Left lung (tissue), 10 donors: Measurements from ENCODE around the gene ZC3H18. TPM values are rescaled to one million over a fixed set of nuclear protein-coding genes. Genes with fewer than 3 reads are reported as not detected.

Experiments used
- ATAC-seq: fragments of 200-7000 bp; cut with Tn5 transposase; one replicate; pipeline ENCODE4 v1.9.1; 2020; ENCODE audit warnings: moderate library complexity
- DNase-seq, 4 donors: peaks; one replicate each; pipeline ENCODE4 v3.0.0-alpha.2; 2013 to 2020
- H3K27ac ChIP-seq, 2 donors: fragments of 200-600 bp; sonication (generic) in 1 of 2; one replicate each; pipeline versions ENCODE4 v1.5.0 to v1.8.0; 2020 to 2021
- H3K27me3 ChIP-seq, 2 donors: fragments of 200-600 bp; sonication (generic) in 1 of 2; one replicate each; pipeline versions ENCODE4 v1.5.0 to v1.8.0; 2020 to 2021
- H3K36me3 ChIP-seq, 2 donors: fragments of 200-600 bp; sonication (generic) in 1 of 2; one replicate each; pipeline versions ENCODE4 v1.5.0 to v1.8.0; 2020 to 2021
- H3K4me1 ChIP-seq, 2 donors: fragments of 200-600 bp; one replicate each; pipeline ENCODE4 v1.8.0; 2021
- H3K4me3 ChIP-seq, 2 donors: fragments of 200-600 bp; sonication (generic) in 1 of 2; one replicate each; pipeline versions ENCODE4 v1.5.0 to v1.8.0; 2020 to 2021; ENCODE audit warnings: mild to moderate bottlenecking in 1 of 2
- H3K9me3 ChIP-seq, 2 donors: fragments of 200-600 bp; sonication (generic) in 1 of 2; one replicate each; pipeline versions ENCODE4 v1.5.0 to v1.8.0; 2020 to 2021
- intact Hi-C, 2 donors: fragments of 100-400 bp; cut with DNase I; formaldehyde crosslinking; loops; one replicate each; pipeline versions ENCODE4 v1.11.2 to v1.14.2; 2022
- polyA plus RNA-seq, 6 donors: library from polyadenylated mRNA; unstranded; fragments of 120-200 nt; gene quantifications; one replicate each; pipeline ENCODE4 v1.2.1, GENCODE V29; 2013; ENCODE audit not compliant: insufficient read length in 6 of 6
- total RNA-seq, 2 donors: library from RNA; stranded (reverse); fragmentation: NEBNext Ultra II Directional; extraction: Animal tissue kit (Norgen Biotek cat#: 25700); gene quantifications; one replicate each; pipeline ENCODE4 v1.2.1, GENCODE V29; 2021
- TF ChIP-seq, protein P1 (sequence below), 2 donors: fragments of 200-600 bp; sonication (generic) in 1 of 2; IDR thresholded peaks; one replicate each; pipeline versions ENCODE4 v1.5.0 to v1.8.0; 2021; ENCODE audit warnings: antibody characterized with exemption in 2 of 2
- donor health status: DM: no; HTN: yes; CAD: no.
- donor health status: DM: no; HTN: no; CAD: no.

ZC3H18 gene
- total and polyA plus RNA-seq, 8 donors, result 33.8 to 53.1 (median 38.5) TPM

DNA sequence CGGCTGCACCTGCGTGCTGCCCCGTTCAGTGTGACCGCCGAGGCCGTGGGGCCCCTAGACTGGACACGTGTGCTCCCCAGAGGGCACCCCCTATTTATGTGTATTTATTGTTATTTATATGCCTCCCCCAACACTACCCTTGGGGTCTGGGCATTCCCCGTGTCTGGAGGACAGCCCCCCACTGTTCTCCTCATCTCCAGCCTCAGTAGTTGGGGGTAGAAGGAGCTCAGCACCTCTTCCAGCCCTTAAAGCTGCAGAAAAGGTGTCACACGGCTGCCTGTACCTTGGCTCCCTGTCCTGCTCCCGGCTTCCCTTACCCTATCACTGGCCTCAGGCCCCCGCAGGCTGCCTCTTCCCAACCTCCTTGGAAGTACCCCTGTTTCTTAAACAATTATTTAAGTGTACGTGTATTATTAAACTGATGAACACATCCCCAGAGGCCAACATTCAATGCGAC, 69.9 kb downstream of the ZC3H18 start:
- intact Hi-C loops, result no loop called here
- Histone ChIP-seq H3K4me1 (peaks cover 0 to 38% of the 10 kb centered on the region in 2 donors), H3K4me3 (no peak overlapping the region), H3K36me3 (peaks cover 0 to 28% of the 10 kb centered on the region in 2 donors), H3K9me3 (no peaks in the 10 kb centered on the region), H3K27me3 (peaks cover 31 to 61% of the 10 kb centered on the region in 2 donors), H3K27ac (no peak overlapping the region)
- no peak for ATAC-seq
- TF ChIP-seq, protein P1, sequence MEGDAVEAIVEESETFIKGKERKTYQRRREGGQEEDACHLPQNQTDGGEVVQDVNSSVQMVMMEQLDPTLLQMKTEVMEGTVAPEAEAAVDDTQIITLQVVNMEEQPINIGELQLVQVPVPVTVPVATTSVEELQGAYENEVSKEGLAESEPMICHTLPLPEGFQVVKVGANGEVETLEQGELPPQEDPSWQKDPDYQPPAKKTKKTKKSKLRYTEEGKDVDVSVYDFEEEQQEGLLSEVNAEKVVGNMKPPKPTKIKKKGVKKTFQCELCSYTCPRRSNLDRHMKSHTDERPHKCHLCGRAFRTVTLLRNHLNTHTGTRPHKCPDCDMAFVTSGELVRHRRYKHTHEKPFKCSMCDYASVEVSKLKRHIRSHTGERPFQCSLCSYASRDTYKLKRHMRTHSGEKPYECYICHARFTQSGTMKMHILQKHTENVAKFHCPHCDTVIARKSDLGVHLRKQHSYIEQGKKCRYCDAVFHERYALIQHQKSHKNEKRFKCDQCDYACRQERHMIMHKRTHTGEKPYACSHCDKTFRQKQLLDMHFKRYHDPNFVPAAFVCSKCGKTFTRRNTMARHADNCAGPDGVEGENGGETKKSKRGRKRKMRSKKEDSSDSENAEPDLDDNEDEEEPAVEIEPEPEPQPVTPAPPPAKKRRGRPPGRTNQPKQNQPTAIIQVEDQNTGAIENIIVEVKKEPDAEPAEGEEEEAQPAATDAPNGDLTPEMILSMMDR (IDR thresholded peaks at IDR 0.05), result no peak
- DNase-seq, result no peak

DNA sequence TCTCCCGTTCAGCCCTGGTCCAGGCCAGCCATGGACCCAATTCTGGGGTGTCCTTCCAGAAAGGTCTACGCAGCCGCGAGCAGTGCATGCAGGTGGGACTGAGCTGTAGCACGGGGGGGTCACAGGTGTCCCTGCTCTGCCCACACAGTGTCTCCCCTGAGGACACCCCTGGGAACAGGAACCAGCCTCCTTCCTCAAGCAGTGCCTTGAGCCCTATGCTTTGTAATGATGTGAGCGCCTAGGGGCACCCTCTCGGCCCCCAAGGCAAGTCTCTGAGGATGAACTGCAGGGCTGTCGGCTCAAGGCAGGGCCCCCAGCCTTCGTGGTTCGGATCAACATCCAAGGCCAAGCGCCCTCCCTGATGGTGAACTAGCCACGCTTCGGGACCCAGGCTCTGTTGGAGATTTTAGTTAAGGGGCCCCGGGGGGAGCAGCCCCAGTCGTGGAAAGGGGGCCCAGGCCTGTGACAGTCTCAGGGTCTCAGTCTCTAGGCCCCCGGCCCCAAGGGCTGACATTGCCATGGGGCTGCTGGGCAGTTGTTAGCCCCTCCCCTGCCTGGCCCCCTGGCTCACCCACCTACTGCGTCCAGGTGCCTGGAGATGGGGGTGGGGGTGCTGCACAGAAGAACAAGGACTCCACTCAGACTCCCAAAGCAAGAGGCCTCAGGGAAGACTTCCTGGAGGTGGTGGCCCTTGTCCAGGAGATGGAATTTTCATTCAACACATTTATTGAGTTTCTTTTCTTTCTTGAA, 70.5 kb downstream of the ZC3H18 start:
- TF ChIP-seq, protein P1 (IDR thresholded peaks at IDR 0.05), result no peak
- no peak overlapping the region for H3K4me3 ChIP-seq
- peaks cover 31 to 57% of the 10 kb centered on the region in 2 donors for H3K27me3 ChIP-seq
- peaks cover 0 to 34% of the 10 kb centered on the region in 2 donors for H3K36me3 ChIP-seq
- intact Hi-C loops, result no loop called here
- DNase-seq, result no peak
- peaks cover 0 to 32% of the 10 kb centered on the region in 2 donors for H3K4me1 ChIP-seq
- no peak overlapping the region for H3K27ac ChIP-seq
- ATAC-seq, result no peak
- H3K9me3 ChIP-seq, result no peaks in the 10 kb centered on the region

DNA sequence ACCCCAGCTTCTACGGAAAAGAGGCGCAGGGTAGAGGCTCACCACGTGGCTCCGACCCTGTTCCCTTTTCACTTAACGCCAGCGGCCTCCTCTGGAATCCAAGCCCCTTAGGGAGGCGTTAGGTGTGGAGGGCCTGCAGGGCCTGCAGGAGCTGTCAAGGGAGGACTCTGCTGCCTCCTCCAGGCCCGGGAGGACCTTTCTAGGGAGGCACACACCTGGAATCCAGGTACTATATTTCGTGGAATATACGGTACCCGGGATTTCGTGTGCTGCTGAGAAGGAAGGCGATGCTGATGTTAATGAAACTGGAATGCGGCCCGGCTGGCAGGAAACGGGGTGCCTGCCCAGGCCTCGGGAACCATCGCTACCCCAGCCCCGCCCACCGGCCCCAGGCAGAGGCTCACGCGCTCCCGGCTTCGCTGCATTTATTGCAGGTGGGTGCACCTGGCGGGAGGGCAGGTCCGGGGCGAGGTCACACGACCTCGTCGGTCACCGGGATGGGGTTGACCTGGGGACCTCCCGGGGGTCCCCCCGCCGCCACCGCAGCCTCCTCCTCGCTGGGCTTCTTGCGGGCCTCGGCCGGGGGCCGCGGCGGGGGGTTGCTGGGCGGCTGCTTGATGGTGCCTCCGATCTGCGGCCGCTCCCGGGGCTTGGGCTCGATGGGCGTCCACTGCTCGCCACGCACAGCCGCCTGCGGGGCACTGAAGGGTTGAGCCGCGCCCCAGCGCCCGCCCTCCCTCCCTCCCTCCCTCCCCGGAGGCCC, 72.9 kb downstream of the ZC3H18 start:
- Histone ChIP-seq H3K4me3 (no peak overlapping the region), H3K27ac (no peak overlapping the region), H3K27me3 (peaks cover 27 to 33% of the 10 kb centered on the region in 2 donors), H3K9me3 (no peaks in the 10 kb centered on the region), H3K36me3 (peaks cover 0 to 52% of the 10 kb centered on the region in 2 donors), H3K4me1 (peaks cover 0 to 41% of the 10 kb centered on the region in 2 donors)
- TF ChIP-seq, protein P1 (IDR thresholded peaks at IDR 0.05), result no peak
- intact Hi-C loops, result no loop called here
- DNase-seq (peak in 1 of 4 donors; percentile 76), ATAC-seq (no peak)

DNA sequence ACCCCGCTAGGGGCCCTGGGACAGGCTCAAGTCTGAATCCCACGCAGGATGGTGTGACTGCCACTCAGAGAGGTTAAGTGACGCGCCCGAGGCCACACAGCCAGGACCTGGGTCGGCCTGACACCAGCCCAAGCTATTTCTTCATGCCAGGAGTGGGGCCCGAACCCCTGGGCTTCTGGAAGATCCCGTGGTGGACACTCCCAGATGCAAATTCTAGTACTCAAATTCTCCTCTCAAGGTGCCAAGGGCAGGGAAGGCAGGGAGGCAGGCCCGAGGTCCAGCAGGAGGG, 73.4 kb downstream of the ZC3H18 start:
- peaks cover 22 to 28% of the 10 kb centered on the region in 2 donors for H3K27me3 ChIP-seq
- peaks cover 0 to 52% of the 10 kb centered on the region in 2 donors for H3K36me3 ChIP-seq
- TF ChIP-seq, protein P1 (IDR thresholded peaks at IDR 0.05), result no peak
- no peak overlapping the region for H3K27ac ChIP-seq
- intact Hi-C loops, result no loop called here
- no peak for ATAC-seq
- DNase-seq, result no peak
- peaks cover 0 to 41% of the 10 kb centered on the region in 2 donors for H3K4me1 ChIP-seq
- no peak overlapping the region for H3K4me3 ChIP-seq
- H3K9me3 ChIP-seq, result no peaks in the 10 kb centered on the region

DNA sequence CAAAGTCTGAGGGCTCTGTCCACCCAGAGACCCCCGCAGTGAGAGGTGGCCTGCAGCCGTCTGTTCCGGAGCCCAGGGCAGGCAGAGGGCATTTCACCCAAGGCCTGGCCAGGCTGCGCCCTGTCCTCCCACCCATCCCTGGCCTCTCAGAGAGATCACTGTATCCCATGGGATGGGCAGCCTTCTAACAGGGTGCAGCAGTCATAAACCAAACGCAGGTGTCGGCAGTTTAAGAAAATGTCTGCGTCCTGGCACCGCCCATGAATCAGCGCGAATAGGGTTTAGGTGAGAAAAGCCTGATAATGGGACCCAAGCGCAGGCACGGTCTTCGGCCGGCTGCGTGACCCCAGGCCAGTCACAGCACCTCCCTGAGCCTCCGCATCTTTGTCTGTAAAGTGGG, 75.3 kb downstream of the ZC3H18 start:
- intact Hi-C loops, result no loop called here
- ATAC-seq (no peak), DNase-seq (peak in 1 of 4 donors; percentile 49)
- TF ChIP-seq, protein P1 (IDR thresholded peaks at IDR 0.05), result no peak
- Histone ChIP-seq H3K36me3 (peaks cover 0 to 60% of the 10 kb centered on the region in 2 donors), H3K27ac (no peak overlapping the region), H3K4me1 (peaks cover 0 to 43% of the 10 kb centered on the region in 2 donors), H3K4me3 (no peak overlapping the region), H3K9me3 (no peaks in the 10 kb centered on the region), H3K27me3 (peaks cover 3 to 10% of the 10 kb centered on the region in 2 donors)
